ENCODE results near the gene DEPDC5. TPM values are rescaled to one million over a fixed set of nuclear protein-coding genes. Genes with fewer than 3 reads are reported as not detected.

Gene DEPDC5
- total RNA-seq, 4 donors from 2014 or later, result 26.6 to 94.1 (median 38.8) TPM

DNA sequence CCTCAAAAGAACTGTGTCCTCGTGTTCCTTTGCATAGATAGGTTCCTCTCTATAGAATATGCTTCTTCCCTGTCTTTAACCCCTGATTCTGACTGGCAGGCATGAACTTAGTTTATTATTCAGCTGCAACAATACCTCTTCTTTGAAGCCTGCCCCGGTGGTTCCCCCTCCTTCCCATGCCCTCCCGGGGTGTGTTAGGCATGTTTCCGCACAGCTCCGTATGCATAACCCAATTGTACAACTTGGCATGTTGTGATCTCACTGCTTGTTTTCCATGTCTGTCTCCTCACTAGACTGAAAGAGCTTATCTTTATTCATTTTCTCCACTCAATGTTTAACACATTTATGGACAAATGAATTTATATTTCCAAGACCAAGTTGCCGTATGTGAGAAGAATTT lies 72.6 kb downstream of the DEPDC5 start:
- no peak for TF ChIP-seq POLR2A (IDR thresholded peaks at IDR 0.05)
- no peak overlapping the region for H3K4me3 ChIP-seq
- H3K4me1 ChIP-seq, result no peaks in the 10 kb centered on the region
- H3K27ac ChIP-seq, result no peak overlapping the region
- peaks cover 0 to 89% (median 0%) of the 10 kb centered on the region in 3 donors for H3K36me3 ChIP-seq
- H3K9me3 ChIP-seq, result no peaks in the 10 kb centered on the region
- no peaks in the 10 kb centered on the region for H3K27me3 ChIP-seq
- no peak for DNase-seq

DNA sequence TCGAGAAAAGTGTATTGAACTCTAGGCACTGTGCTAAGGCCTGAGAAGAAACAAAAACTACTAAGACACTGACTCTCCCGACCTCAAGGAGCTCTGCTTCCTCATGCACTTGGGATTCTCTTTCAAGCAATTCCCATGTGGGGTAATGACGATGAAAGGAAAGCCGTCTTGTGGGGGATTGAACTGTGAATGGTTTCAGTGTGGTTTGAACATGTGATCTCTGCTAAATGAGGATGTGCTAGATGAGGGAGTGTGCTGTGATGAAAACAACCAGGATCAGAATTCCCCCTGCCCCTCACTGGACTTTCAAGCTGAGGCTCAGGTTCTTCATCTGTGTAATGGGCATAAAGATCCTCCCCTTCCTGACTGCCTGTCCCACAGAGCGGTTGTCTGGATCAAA lies 74.9 kb downstream of the DEPDC5 start:
- H3K36me3 ChIP-seq, result peaks cover 0 to 73% (median 0%) of the 10 kb centered on the region in 3 donors
- H3K27ac ChIP-seq, result no peak overlapping the region
- TF ChIP-seq, protein P1, sequence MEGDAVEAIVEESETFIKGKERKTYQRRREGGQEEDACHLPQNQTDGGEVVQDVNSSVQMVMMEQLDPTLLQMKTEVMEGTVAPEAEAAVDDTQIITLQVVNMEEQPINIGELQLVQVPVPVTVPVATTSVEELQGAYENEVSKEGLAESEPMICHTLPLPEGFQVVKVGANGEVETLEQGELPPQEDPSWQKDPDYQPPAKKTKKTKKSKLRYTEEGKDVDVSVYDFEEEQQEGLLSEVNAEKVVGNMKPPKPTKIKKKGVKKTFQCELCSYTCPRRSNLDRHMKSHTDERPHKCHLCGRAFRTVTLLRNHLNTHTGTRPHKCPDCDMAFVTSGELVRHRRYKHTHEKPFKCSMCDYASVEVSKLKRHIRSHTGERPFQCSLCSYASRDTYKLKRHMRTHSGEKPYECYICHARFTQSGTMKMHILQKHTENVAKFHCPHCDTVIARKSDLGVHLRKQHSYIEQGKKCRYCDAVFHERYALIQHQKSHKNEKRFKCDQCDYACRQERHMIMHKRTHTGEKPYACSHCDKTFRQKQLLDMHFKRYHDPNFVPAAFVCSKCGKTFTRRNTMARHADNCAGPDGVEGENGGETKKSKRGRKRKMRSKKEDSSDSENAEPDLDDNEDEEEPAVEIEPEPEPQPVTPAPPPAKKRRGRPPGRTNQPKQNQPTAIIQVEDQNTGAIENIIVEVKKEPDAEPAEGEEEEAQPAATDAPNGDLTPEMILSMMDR (IDR thresholded peaks at IDR 0.05), result no peak
- TF ChIP-seq POLR2A (IDR thresholded peaks at IDR 0.05), result no peak

DNA sequence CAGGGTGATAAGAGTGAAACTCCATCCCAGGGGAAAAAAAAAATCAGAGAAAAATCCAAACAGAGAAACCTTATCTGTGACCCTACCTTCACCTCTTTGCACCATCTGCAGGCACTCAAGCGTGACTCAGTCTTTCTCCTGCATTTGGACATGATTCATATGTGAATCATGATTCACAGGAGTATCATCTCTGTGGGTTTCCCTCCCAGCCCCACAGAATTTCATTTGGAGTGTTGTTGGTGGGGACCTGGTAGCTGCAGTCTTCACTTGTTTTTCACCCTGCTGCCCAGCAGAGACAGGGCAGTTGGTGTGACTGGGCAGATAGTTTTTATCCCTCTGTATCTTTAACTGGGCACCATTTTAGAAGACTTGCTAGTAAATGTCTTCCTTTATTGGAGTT lies 75.7 kb downstream of the DEPDC5 start:
- peak overlapping the region in 1 of 4 donors; percentile 36 for H3K27ac ChIP-seq
- H3K27me3 ChIP-seq, result no peaks in the 10 kb centered on the region
- H3K4me1 ChIP-seq, result no peaks in the 10 kb centered on the region
- peaks cover 0 to 73% (median 0%) of the 10 kb centered on the region in 3 donors for H3K36me3 ChIP-seq
- TF ChIP-seq POLR2A (IDR thresholded peaks at IDR 0.05), result no peak
- TF ChIP-seq, protein P1 (IDR thresholded peaks at IDR 0.05), result no peak
- H3K9me3 ChIP-seq, result no peaks in the 10 kb centered on the region
- H3K4me3 ChIP-seq, result no peak overlapping the region
- peak in 1 of 3 donors; percentile 50 for DNase-seq

More for the DNA sequence above, 74.9 kb downstream of the DEPDC5 start:
- no peak for DNase-seq
- no peaks in the 10 kb centered on the region for H3K4me1 ChIP-seq
- H3K9me3 ChIP-seq, result no peaks in the 10 kb centered on the region
- no peak overlapping the region for H3K4me3 ChIP-seq
- no peaks in the 10 kb centered on the region for H3K27me3 ChIP-seq

DNA sequence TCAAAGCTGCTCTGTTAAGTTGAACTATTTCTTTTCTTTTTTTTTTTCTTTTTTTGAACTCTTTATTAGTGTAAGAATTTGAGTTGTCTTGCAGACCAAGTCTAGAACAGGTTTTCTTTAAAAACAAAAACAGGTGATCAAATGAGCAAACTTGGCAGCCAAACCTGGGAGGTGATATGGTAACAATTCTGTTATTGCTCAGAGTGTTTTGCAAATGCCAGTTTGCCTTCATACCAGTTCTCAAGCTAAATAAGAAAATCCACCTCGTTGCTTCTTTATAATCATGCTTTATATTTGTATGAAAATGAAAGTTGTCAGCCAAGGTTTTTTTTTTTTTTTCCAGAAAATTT lies 76.9 kb downstream of the DEPDC5 start:
- Histone ChIP-seq H3K4me1 (no peaks in the 10 kb centered on the region), H3K4me3 (no peak overlapping the region), H3K27me3 (no peaks in the 10 kb centered on the region), H3K27ac (no peak overlapping the region), H3K36me3 (peaks cover 0 to 76% (median 0%) of the 10 kb centered on the region in 3 donors), H3K9me3 (no peaks in the 10 kb centered on the region)
- TF ChIP-seq, protein P1 (IDR thresholded peaks at IDR 0.05), result no peak
- TF ChIP-seq POLR2A (IDR thresholded peaks at IDR 0.05), result no peak
- DNase-seq, result no peak

DNA sequence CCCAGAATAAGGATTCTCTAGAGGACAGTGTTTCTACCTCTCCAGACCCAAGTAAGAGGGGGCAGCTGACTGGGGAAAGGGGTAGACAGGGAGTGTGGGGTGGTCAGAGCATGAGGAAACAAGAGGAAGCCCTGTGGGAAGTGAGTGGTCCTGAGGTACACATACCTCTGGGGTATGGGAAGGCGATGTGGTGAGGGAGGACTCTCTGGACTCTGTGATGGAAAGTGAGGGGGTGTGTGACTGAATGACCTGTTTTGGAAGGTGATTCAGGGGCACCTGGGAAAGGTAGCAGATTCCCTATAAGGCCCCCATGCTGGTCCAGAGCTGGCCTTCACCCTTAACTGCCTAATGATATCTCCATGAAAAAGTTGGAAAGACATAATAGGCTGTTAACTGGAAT lies 80.1 kb downstream of the DEPDC5 start:
- H3K36me3 ChIP-seq, result peaks cover 0 to 70% (median 0%) of the 10 kb centered on the region in 3 donors
- TF ChIP-seq POLR2A (IDR thresholded peaks at IDR 0.05), result no peak
- TF ChIP-seq, protein P1 (IDR thresholded peaks at IDR 0.05), result no peak
- DNase-seq, result no peak
- H3K4me1 ChIP-seq, result no peaks in the 10 kb centered on the region
- no peak overlapping the region for H3K27ac ChIP-seq
- H3K4me3 ChIP-seq, result no peak overlapping the region
- no peaks in the 10 kb centered on the region for H3K9me3 ChIP-seq
- H3K27me3 ChIP-seq, result no peaks in the 10 kb centered on the region

DNA sequence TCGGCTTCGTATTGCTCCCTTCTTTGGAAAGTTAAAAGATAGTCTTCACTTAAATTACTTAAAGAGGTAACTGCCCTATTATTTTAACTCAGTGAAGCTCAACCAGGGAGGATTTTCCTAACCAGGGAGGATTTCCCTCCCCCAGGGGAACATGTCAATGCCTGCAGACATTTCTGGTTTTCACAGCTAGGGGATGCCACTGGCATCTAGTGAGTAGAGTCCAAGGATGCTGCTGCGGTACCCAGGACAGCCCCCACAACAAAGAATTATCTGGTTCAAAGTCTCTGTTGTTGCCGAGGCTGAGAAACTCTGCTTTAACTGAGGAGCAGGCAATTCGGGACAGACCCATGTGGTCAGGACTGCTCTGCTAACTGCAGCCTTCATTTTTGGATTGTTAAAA lies 82.2 kb downstream of the DEPDC5 start:
- DNase-seq, result no peak
- Histone ChIP-seq H3K27ac (no peak overlapping the region), H3K36me3 (peaks cover 0 to 76% (median 0%) of the 10 kb centered on the region in 3 donors), H3K27me3 (no peaks in the 10 kb centered on the region), H3K9me3 (no peaks in the 10 kb centered on the region), H3K4me3 (no peak overlapping the region), H3K4me1 (no peaks in the 10 kb centered on the region)
- no peak for TF ChIP-seq POLR2A (IDR thresholded peaks at IDR 0.05)
- TF ChIP-seq, protein P1 (IDR thresholded peaks at IDR 0.05), result no peak

Data from Peyer's patch (tissue), 4 donors.